Activated CD8-positive, alpha-beta T cell treated with anti-CD3 and anti-CD28 coated beads, Interleukin-2, amount 10 ng/mL, durations not matched to agents 7 days and 5 days (primary cell): ENCODE measurements around the gene SNX10. TPM values are rescaled to one million over a fixed set of nuclear protein-coding genes. Genes with fewer than 3 reads are reported as not detected.
A peak's percentile ranks its signal among the peaks of the same experiment; 100 is the strongest.

ENCODE experiments used
- ATAC-seq: fragments of 150-1000 bp; cut with Tn5 transposase; one replicate; pipeline ENCODE4 v1.10.0; 2021; ENCODE audit warnings: moderate library complexity
- CTCF ChIA-PET: fragments of 350-600 bp; sonication (Branson Sonifier 250); formaldehyde crosslinking; loops from one replicate; lab custom pipeline; 2021; ENCODE audit warnings: antibody characterized with exemption; lab: Charles Lee
- POLR2A ChIA-PET: fragments of 350-600 bp; sonication (Branson Sonifier 250); formaldehyde crosslinking; loops from one replicate; lab custom pipeline; 2021; ENCODE audit warnings: antibody characterized with exemption; lab: Charles Lee
- DNase-seq: peaks from one replicate; pipeline ENCODE4 v3.0.0-alpha.2; 2020
- H3K27ac Mint-ChIP-seq: one replicate; pipeline ENCODE4 v1.8.0; 2021; ENCODE audit warnings: mild to moderate bottlenecking, mixed read lengths
- H3K27me3 Mint-ChIP-seq: one replicate; pipeline ENCODE4 v1.8.0; 2021; ENCODE audit warnings: low read depth, mixed read lengths
- H3K36me3 Mint-ChIP-seq: one replicate; pipeline ENCODE4 v1.8.0; 2021; ENCODE audit warnings: low read depth, mixed read lengths
- H3K4me1 Mint-ChIP-seq: one replicate; pipeline ENCODE4 v1.8.0; 2021; ENCODE audit warnings: low read depth, mixed read lengths
- H3K4me3 Mint-ChIP-seq: one replicate; pipeline ENCODE4 v1.8.0; 2021; ENCODE audit warnings: mild to moderate bottlenecking, mixed read lengths
- H3K9me3 Mint-ChIP-seq: one replicate; pipeline ENCODE4 v1.8.0; 2022; ENCODE audit warnings: mixed read lengths; ENCODE audit not compliant: insufficient read depth
- total RNA-seq, 2 experiments: library from RNA; stranded (reverse); gene quantifications; one replicate each; pipeline ENCODE4 v1.2.3, GENCODE V29; 2021

The SNX10 gene
- total RNA-seq, 2 experiments from 2014 or later, result 39.2 to 42.7 TPM

- ChIA-PET POLR2A (no interaction called here), CTCF (interaction anchor here (0.9 to 3.2 kb wide), 3 partner anchors 9 to 274 kb away, joined by 3 to 14 read pairs (median 10); no protein-coding TSS in a partner anchor)
- H3K36me3 Mint-ChIP-seq, result peaks cover 13% of the 10 kb centered on the region
- H3K9me3 Mint-ChIP-seq, result no peaks in the 10 kb centered on the region
- no peaks in the 10 kb centered on the region for H3K4me1 Mint-ChIP-seq
- no peak for DNase-seq
- H3K27ac Mint-ChIP-seq, result no peak overlapping the region
- ATAC-seq, result no peak
- H3K27me3 Mint-ChIP-seq, result no peaks in the 10 kb centered on the region
- H3K4me3 Mint-ChIP-seq, result no peak overlapping the region
These were observed 65.5 kb downstream of the SNX10 start for GRCh38 chr7:26356929-26357798.

DNA sequence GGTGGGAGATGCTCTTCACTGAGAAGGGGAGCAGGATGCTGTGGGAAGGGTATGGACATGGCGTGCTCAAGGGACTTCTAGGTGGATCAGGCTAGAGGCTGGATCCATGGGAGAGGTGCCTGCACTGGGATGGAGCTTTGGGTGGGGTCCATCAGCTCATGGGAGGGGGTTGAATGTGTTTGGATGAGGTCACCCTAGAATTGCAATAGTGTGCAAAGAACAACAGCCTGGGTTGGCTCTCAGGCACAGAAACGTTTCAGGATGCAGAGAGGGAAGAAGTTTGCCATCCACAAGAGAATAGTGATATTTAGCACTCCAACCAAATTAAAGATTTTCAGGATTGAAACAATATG lies 66.1 kb downstream of the SNX10 start:
- POLR2A ChIA-PET, result no interaction called here
- no peak overlapping the region for H3K4me3 Mint-ChIP-seq
- H3K36me3 Mint-ChIP-seq, result peaks cover 11% of the 10 kb centered on the region
- ATAC-seq (no peak), DNase-seq (no peak)
- no peaks in the 10 kb centered on the region for H3K9me3 Mint-ChIP-seq
- CTCF ChIA-PET, result interaction anchor here (3.2 kb wide), 1 partner anchor 12 kb away, joined by 14 read pairs; no protein-coding TSS in a partner anchor
- no peaks in the 10 kb centered on the region for H3K27me3 Mint-ChIP-seq
- no peak overlapping the region for H3K27ac Mint-ChIP-seq
- H3K4me1 Mint-ChIP-seq, result no peaks in the 10 kb centered on the region

- no peak for ATAC-seq
- Mint-ChIP-seq H3K27me3 (no peaks in the 10 kb centered on the region), H3K4me1 (peaks cover 7% of the 10 kb centered on the region), H3K4me3 (no peak overlapping the region), H3K27ac (peak overlapping the region; percentile 45), H3K36me3 (peaks cover 17% of the 10 kb centered on the region), H3K9me3 (no peaks in the 10 kb centered on the region)
- ChIA-PET CTCF (interaction anchor here (0.7 to 1.7 kb wide), 2 partner anchors 9 to 282 kb away, joined by 3 to 6 read pairs; no protein-coding TSS in a partner anchor), POLR2A (interaction anchor here (0.5 kb wide), 1 partner anchor 358 kb away, joined by 3 read pairs; no protein-coding TSS in a partner anchor)
- no peak for DNase-seq
These were observed 69.0 kb downstream of the SNX10 start for GRCh38 chr7:26360650-26361049.

GRCh38 chr7:26361637-26362036 lies 70.0 kb downstream of the SNX10 start:
- Mint-ChIP-seq H3K4me3 (no peak overlapping the region), H3K9me3 (no peaks in the 10 kb centered on the region), H3K27me3 (no peaks in the 10 kb centered on the region), H3K27ac (no peak overlapping the region), H3K36me3 (peaks cover 18% of the 10 kb centered on the region), H3K4me1 (peaks cover 7% of the 10 kb centered on the region)
- no peak for ATAC-seq
- POLR2A ChIA-PET, result interaction anchor here (0.6 to 1.3 kb wide), 2 partner anchors 162 to 1501 kb away, joined by 3 to 4 read pairs; no protein-coding TSS in a partner anchor
- no peak for DNase-seq
- CTCF ChIA-PET, result interaction anchor here (1.2 to 1.7 kb wide), 5 partner anchors 8 to 468 kb away, joined by 3 to 8 read pairs (median 3); no protein-coding TSS in a partner anchor

GRCh38 chr7:26363465-26363864 lies 71.8 kb downstream of the SNX10 start:
- POLR2A ChIA-PET, result no interaction called here
- no peak for DNase-seq
- CTCF ChIA-PET, result interaction anchor here (1.1 to 4.0 kb wide), 5 partner anchors 10 to 470 kb away, joined by 3 to 40 read pairs (median 20); no protein-coding TSS in a partner anchor
- no peak overlapping the region for H3K27ac Mint-ChIP-seq
- peaks cover 7% of the 10 kb centered on the region for H3K4me1 Mint-ChIP-seq
- no peaks in the 10 kb centered on the region for H3K9me3 Mint-ChIP-seq
- H3K27me3 Mint-ChIP-seq, result no peaks in the 10 kb centered on the region
- no peak for ATAC-seq
- H3K36me3 Mint-ChIP-seq, result peaks cover 27% of the 10 kb centered on the region
- no peak overlapping the region for H3K4me3 Mint-ChIP-seq

DNA sequence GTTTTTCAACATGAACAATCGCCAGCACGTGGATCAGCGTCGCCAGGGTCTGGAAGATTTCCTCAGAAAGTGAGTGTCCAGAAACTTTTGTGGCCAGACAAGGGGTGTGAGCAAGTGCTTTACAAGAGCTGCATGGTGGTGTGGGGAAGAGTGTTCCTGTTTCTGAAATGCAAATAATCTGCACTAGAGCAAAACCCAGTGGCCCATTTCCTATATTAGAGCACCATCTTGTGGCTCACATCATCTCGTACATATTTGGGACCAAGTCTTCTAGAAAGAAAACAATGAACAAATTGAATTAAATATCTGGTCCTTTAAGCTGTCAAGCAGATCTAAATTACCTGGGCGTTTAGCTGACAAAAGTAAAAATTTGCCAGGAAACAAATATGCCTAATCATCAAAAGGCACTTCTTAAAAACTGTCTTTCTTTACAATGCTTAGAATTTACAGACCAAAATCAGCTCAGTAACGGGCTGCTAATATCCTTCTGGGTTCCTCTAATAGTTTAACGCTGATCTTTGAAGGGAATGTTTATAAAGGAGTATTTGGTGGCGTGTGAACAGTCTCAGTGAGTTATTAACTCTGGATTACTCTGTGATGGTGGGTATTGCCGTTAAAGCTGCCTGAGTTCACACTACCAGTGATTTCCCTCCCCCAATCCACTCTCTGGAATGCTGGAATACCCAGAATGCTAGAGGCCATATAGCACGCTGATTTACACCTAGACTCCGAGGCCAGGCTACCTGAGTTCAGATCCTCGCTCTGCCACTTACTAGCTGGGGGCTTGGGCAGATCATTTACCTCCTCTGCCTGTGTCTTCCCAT lies 73.6 kb downstream of the SNX10 start:
- Mint-ChIP-seq H3K27ac (peak overlapping the region; percentile 48), H3K36me3 (peaks cover 30% of the 10 kb centered on the region), H3K9me3 (no peaks in the 10 kb centered on the region), H3K4me3 (no peak overlapping the region), H3K27me3 (no peaks in the 10 kb centered on the region), H3K4me1 (peaks cover 16% of the 10 kb centered on the region)
- ChIA-PET POLR2A (interaction anchor here (0.8 to 1.7 kb wide), 5 partner anchors 60 to 173 kb away, joined by 3 to 9 read pairs (median 3); no protein-coding TSS in a partner anchor), CTCF (interaction anchor here (0.5 to 4.0 kb wide), 65 partner anchors 9 to 509 kb away, joined by 3 to 40 read pairs (median 5); partner anchors contain the start of genes CBX3, HNRNPA2B1, NFE2L3 and SNX10)
- ATAC-seq (peak; percentile 77), DNase-seq (peak; percentile 71)

DNA sequence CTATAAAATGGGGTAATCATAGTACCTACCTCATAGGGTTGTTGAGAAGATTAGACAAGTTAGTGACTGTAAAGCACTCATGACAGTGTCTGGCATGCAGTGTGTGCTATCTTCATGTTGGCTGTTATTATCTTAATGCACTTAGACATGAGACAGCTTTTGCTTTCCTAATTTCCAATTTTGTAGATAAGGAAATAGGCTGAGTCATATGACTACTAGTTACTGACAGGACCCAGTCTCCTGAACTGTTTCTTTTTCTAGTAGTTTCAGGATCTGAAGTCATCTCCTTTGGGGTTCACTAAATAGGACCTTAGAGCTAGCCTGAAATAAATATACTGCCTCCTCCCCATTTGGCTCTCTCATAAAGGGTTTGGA lies 74.2 kb downstream of the SNX10 start:
- Mint-ChIP-seq H3K36me3 (peaks cover 29% of the 10 kb centered on the region), H3K4me1 (peaks cover 17% of the 10 kb centered on the region), H3K4me3 (no peak overlapping the region), H3K27ac (no peak overlapping the region), H3K27me3 (no peaks in the 10 kb centered on the region), H3K9me3 (no peaks in the 10 kb centered on the region)
- POLR2A ChIA-PET, result interaction anchor here (1.3 to 1.7 kb wide), 2 partner anchors 163 to 172 kb away, joined by 3 to 9 read pairs; no protein-coding TSS in a partner anchor
- no peak for DNase-seq
- ATAC-seq, result no peak
- CTCF ChIA-PET, result interaction anchor here (0.7 to 4.0 kb wide), 40 partner anchors 9 to 510 kb away, joined by 3 to 40 read pairs (median 6); partner anchors contain the start of genes CBX3 and HNRNPA2B1

- no peak for ATAC-seq
- H3K36me3 Mint-ChIP-seq, result peaks cover 33% of the 10 kb centered on the region
These were observed 75.6 kb downstream of the SNX10 start for GRCh38 chr7:26367219-26367711.

DNA sequence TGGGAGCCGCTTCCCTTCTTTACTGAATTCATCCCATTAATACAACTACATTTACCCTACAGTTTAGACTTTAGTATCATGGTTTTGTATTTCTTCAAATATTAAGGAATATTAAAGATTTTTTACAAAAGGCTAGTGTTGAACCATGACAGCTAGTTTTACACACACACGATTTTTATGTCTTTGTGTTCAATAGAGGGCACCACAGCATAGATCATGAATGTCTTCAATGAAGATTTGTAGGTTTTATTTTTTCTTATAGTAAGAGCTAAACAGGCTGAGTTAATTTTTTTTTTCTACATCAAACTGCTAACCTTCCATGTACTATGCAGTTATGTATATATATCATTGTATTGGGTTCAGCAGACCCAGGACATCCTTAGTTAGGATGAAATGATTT lies 76.9 kb downstream of the SNX10 start:
- peaks cover 17% of the 10 kb centered on the region for H3K4me1 Mint-ChIP-seq
- H3K36me3 Mint-ChIP-seq, result peaks cover 41% of the 10 kb centered on the region
- H3K27me3 Mint-ChIP-seq, result no peaks in the 10 kb centered on the region
- DNase-seq (no peak), ATAC-seq (no peak)
- no peaks in the 10 kb centered on the region for H3K9me3 Mint-ChIP-seq
- no peak overlapping the region for H3K27ac Mint-ChIP-seq
- POLR2A ChIA-PET, result interaction anchor here (0.6 to 1.9 kb wide), 3 partner anchors 169 to 217 kb away, joined by 3 to 6 read pairs (median 3); partner anchors contain the start of genes HNRNPA2B1 and NFE2L3
- CTCF ChIA-PET, result interaction anchor here (0.7 to 4.9 kb wide), 24 partner anchors 10 to 793 kb away, joined by 3 to 54 read pairs (median 6); no protein-coding TSS in a partner anchor
- no peak overlapping the region for H3K4me3 Mint-ChIP-seq

More at GRCh38 chr7:26367219-26367711, 75.6 kb downstream of the SNX10 start:
- ChIA-PET POLR2A (no interaction called here), CTCF (no interaction called here)
- H3K27me3 Mint-ChIP-seq, result no peaks in the 10 kb centered on the region
- no peak for DNase-seq
- H3K9me3 Mint-ChIP-seq, result no peaks in the 10 kb centered on the region
- no peak overlapping the region for H3K27ac Mint-ChIP-seq
- H3K4me1 Mint-ChIP-seq, result peaks cover 17% of the 10 kb centered on the region
- H3K4me3 Mint-ChIP-seq, result no peak overlapping the region

DNA sequence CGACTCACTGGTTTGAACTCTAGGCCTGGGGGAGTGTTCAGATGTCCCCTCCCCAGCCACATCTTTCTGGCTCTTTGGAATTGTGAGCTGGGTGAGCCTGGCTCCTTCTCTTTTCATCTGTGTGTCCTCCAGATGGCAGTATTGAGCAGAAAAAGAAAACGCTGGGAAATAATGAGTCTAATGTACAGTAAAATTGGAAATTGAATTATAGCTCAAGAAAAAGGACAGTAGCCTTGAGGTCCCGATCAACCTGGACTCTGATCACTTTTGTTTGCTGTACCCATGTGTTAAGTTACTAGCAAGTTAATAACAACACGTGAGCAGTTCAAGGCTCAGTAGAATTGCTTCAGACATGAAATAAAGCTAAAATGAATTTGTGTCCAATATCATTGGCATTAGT lies 77.9 kb downstream of the SNX10 start:
- CTCF ChIA-PET, result interaction anchor here (0.6 to 4.9 kb wide), 83 partner anchors 9 to 827 kb away, joined by 3 to 54 read pairs (median 4); partner anchors contain the start of genes CBX3, HNRNPA2B1 and NFE2L3
- DNase-seq (peak; percentile 49), ATAC-seq (peak; percentile 72)
- Mint-ChIP-seq H3K4me3 (no peak overlapping the region), H3K9me3 (no peaks in the 10 kb centered on the region), H3K27ac (no peak overlapping the region), H3K36me3 (peaks cover 47% of the 10 kb centered on the region), H3K27me3 (peaks cover 2% of the 10 kb centered on the region), H3K4me1 (peaks cover 14% of the 10 kb centered on the region)
- POLR2A ChIA-PET, result interaction anchor here (0.9 to 1.9 kb wide), 2 partner anchors 170 to 218 kb away, joined by 3 to 6 read pairs; partner anchors contain the start of genes HNRNPA2B1 and NFE2L3
